Measurements from ENCODE around the gene EPS15. TPM values are rescaled to one million over a fixed set of nuclear protein-coding genes. Genes with fewer than 3 reads are reported as not detected.

Gene EPS15
- total RNA-seq, 1 experiment from 2014 or later, result 54.4 TPM

GRCh38 chr1:51567653-51568052 lies 48.6 kb upstream of the EPS15 start:
- DNase-seq (ENCODE audit: low read depth, low spot score), result no peak
- Histone ChIP-seq H3K36me3 (ENCODE audit: control insufficient read depth, insufficient read depth, low read length) (no peaks in the 10 kb centered on the region), H3K4me3 (ENCODE audit: low read depth in 2 of 2, low read length in 2 of 2) (no peak overlapping the region), H3K4me1 (ENCODE audit: control insufficient read depth, insufficient read depth, low read length) (peaks cover 66% of the 10 kb centered on the region), H3K27ac (ENCODE audit: low read length) (peak overlapping the region; percentile 94), H3K27me3 (ENCODE audit: control insufficient read depth, insufficient read depth, low read length) (no peaks in the 10 kb centered on the region), H3K9me3 (ENCODE audit: control insufficient read depth, insufficient read depth, low read depth, low read length) (no peaks in the 10 kb centered on the region)
- BruUV-seq (replicated peaks), result no TSS peak
- ChIA-PET POLR2A (no interaction called here), CTCF (interaction anchor here (0.5 kb wide), 1 partner anchor 199 kb away, joined by 9 read pairs; no protein-coding TSS in a partner anchor)
- ATAC-seq, result peak; percentile 19; the same call in 1 of the 2 replicates
- no peak for TF ChIP-seq REST (IDR thresholded peaks at IDR 0.05; ENCODE audit: insufficient read depth in 1 of 2, low read depth in 2 of 2, low read length in 1 of 2)
- no peak for TF ChIP-seq CTCF (IDR thresholded peaks at IDR 0.05)
- TF ChIP-seq TCF7L2 (IDR thresholded peaks at IDR 0.05; ENCODE audit: low read depth, low read length), result no peak; the same call in 1 of the 2 replicates
- no peak for TF ChIP-seq POLR2AphosphoS5 (IDR thresholded peaks at IDR 0.05; ENCODE audit: low read depth, low read length)
- TF ChIP-seq SIN3A (IDR thresholded peaks at IDR 0.05; ENCODE audit: borderline replicate concordance, insufficient read depth, low read depth, low read length), result no peak
- intact Hi-C loops (cut with micrococcal nuclease; ENCODE audit: unreplicated experiment), result no loop called here
- in situ Hi-C loops (cut with HindIII; ENCODE audit: low pct_unique_long_range_greater_than_20kb, low sequenced_read_pairs), result no loop called here

GRCh38 chr1:51566260-51566659 lies 47.2 kb upstream of the EPS15 start:
- Histone ChIP-seq H3K4me1 (ENCODE audit: control insufficient read depth, insufficient read depth, low read length) (peaks cover 56% of the 10 kb centered on the region), H3K4me3 (ENCODE audit: low read depth in 2 of 2, low read length in 2 of 2) (no peak overlapping the region), H3K27me3 (ENCODE audit: control insufficient read depth, insufficient read depth, low read length) (no peaks in the 10 kb centered on the region), H3K9me3 (ENCODE audit: control insufficient read depth, insufficient read depth, low read depth, low read length) (no peaks in the 10 kb centered on the region), H3K27ac (ENCODE audit: low read length) (peak overlapping the region; percentile 94; the same call in 1 of the 2 replicates), H3K36me3 (ENCODE audit: control insufficient read depth, insufficient read depth, low read length) (no peaks in the 10 kb centered on the region)
- in situ Hi-C loops (cut with HindIII; ENCODE audit: low pct_unique_long_range_greater_than_20kb, low sequenced_read_pairs), result no loop called here
- intact Hi-C loops (cut with micrococcal nuclease; ENCODE audit: unreplicated experiment), result no loop called here
- ChIA-PET POLR2A (no interaction called here), CTCF (interaction anchor here (0.7 kb wide), 1 partner anchor 31 kb away, joined by 3 read pairs; no protein-coding TSS in a partner anchor)
- DNase-seq (ENCODE audit: low read depth, low spot score) (no peak), ATAC-seq (no peak)
- BruUV-seq (replicated peaks), result no TSS peak
- TF ChIP-seq REST (IDR thresholded peaks at IDR 0.05; ENCODE audit: insufficient read depth in 1 of 2, low read depth in 2 of 2, low read length in 1 of 2), result no peak
- peak; percentile 55 for TF ChIP-seq CTCF (IDR thresholded peaks at IDR 0.05)

Measured in Panc1 (cell line).